Activated T-cell treated with anti-CD3 and anti-CD28 coated beads, Interleukin-2, amount 50 U/mL, for 48 hours (primary cell): ENCODE results near the gene ALG9.

Experiments
- DNase-seq, 2 experiments: peaks; one replicate each; pipeline ENCODE4 v3.0.0-alpha.2; 2020

The ALG9 gene

DNA sequence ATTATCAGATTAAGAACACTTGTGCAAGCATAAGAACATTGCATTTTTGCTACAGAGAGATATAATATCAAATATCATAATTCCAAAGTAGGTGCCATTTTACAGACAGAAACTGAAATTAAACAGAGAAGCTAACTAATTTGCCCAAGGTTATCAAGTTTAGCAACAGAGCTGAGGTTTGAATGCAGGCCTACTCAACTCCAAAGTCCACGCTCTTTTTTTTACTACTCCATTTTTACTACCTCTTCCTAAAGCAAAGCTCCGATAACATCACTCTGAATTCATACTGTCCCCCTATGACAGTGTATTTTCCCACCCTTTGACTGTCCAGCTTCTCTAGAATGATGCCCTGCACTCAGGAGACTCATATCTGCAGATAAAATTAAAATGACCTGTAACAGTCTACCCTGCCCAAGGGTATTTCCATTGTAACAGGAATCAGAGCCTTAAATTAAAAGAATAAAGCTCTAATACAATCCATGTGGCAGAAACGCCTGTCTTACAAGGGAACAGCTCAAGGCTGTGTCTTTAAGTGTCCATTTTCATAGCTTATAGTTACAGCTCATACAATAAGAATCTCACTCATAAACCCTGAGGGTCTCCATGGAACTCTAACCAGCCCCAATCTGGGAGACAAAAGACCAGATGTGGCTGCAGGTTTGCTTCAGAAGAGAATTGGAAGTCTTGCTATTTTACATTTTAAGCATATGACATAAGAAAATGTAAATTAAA, 36.8 kb downstream of the ALG9 start:
- DNase-seq: no peak

DNA sequence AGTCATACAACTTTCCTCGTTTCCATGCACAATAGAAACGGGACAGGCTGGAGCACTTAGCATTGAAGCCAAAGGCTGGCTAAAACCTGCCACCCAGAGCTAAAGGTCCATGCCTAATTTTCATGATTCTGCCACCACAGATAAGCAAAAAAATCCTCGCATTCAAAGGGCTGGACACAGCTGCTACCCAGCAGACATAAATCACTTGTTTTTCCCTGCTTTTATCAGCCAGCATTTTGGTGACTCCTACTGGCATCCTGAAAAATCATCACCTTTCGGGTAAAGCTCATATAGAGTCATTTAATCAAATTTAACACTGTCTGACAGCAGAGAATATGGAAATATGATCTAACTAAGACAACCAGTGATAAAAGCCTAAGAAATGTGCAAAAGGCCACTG, 37.9 kb downstream of the ALG9 start:
- DNase-seq: no peak

GRCh38 chr11:111829185-111829968, 42.0 kb downstream of the ALG9 start:
- no peak for DNase-seq

DNA sequence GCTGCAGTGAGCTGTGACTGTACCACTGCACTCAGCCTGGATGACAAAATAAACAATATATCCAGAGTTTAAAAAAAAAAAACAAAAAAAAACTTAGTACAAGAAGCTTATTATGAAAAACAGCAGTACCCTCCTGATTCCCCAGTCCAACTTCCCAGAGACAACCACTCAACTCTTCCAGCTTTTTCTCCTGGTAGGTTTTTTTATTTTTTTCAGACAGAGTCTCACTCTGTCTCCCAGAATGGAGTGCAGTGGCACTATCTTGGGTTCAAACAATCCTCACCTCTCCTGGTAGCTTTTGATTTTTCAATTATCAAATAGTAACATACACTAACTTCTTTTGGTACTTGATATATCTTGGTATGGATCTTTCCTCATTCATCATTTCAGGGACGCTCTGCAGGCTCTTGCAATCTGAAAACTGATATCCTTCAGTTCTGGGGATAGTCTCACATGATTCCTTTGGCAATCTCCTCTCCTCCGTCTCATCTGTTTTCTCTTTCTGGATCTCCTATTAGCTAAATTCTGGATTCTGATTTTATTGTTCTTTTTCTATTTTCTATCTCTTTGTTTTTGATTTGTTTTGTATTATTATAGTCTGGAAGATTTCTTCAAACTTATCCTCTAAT, 44.9 kb downstream of the ALG9 start:
- no peak for DNase-seq

DNA sequence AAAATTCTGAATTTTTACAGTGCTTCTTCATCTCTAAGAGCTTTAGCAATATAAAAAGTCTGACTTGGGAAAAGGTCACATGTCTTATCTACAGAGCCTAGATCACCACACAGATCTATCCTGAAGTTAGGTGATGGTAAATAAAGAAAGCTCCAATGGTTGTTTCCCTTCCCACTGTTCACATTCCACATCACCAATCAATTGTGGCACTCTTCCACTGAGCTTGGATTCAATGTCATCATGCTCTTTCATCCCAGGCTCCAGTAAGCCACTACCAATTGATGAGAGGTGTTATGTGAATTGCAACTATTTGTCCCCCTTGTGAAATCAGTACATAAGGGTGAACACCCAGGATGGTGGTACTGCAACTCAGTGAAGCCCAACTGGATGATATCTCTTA, 47.8 kb downstream of the ALG9 start:
- DNase-seq: no peak

- DNase-seq: no peak
These were observed 48.2 kb downstream of the ALG9 start for GRCh38 chr11:111823131-111823530.

GRCh38 chr11:111819829-111820237, 51.5 kb downstream of the ALG9 start:
- no peak for DNase-seq

DNA sequence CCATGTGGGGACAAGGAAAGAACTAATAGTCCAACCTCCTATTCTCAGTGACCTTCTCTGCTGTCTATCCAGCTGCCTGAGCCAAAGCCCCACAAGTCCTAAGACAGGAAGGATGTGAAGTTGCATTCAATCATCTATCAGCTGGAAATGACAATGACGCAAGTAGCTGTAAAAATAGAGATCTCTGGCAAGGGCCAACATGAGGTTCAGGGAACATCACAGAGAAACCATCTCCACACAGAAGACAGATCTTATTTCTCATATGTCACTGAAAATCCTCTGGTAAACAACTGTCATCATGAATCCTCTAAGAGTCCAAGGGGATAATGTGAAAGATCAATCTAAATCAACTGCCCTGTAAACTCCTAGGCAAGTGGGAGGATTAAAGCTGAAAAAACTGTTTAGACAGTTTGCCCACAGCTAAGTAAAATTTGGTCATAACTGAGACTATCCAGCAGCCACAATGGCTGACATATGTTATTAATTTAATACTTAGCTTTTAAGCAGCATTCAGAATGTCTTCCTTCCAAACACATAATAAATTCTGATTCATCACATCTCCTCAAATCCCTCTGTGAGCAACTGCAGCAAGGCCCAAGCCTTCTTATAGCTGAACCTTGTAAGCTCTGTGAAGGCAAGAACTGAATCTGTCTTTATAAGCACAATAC, 52.1 kb downstream of the ALG9 start:
- no peak for DNase-seq

- no peak for DNase-seq
These were observed 55.9 kb downstream of the ALG9 start for GRCh38 chr11:111815489-111815888.

DNA sequence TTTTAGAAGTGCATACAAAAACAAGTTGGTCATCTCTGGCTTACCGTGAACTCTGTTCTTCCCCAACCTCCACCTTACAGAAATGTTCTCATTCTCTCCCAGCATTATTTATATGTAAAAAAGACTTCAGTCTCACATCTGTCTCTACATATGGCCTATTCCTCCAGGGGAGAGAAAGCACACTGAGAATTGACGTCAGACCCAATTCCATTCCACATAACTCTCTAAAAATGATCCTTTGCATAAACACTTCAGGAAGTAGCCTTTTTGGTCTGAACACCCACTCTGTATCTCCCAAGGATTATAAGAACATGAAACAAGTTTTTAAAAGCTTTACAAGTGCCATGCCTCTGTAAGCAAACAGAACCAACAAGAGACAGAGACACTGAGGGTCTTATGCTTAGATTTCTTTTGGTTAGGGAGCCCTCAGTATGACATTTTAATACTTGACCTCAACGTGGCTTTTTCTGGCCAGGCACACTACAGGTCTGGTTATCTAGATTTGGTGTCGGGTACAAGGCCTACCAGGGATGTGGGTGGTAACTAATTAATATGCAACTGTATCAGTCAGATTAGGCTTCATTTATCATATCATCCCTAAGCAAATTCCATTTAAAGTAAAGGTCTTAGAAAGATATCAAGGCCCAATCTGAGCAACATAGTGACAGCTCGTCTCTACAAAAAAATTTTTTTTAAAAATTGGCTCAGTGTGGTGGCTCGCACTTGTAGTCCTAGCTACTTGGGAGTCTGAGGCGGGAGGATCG, 56.6 kb downstream of the ALG9 start:
- no peak for DNase-seq

DNA sequence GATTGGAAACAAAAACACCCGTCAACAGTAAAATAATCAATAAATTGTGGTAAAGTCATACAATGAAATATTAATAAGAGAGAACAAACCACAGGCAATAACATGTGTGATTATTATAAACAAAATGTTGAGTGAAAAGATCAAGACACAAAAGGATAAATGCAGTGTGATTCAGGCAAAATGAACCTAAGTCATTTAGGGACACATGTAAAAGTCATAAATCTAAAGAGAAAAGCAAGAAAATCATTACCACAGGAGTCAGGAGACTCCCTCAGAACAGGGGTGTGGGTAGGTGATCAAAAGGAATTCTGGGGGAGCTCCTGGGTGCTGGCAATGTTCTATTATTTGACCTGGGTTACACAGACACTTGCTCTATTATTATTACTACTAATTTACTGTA, 57.3 kb downstream of the ALG9 start:
- DNase-seq: no peak

GRCh38 chr11:111812211-111812610, 59.2 kb downstream of the ALG9 start:
- DNase-seq: no peak

DNA sequence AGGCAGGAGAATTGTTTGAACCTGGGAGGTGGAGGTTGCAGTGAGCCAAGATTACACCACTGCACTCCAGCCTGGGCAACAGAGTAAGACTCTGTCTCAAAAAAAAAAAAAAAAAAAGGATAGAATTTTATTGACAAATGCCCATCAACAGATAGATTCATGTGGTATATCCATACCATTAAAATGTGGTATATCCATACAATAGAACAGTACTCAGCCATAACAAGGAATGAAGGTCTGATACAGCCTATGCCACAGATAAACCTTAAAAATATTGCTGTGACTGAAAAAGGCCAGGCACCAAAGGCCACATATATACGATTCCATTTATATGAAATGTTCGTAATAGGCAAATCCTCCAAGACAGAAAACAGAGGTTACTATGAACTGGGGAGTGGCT, 59.9 kb downstream of the ALG9 start:
- DNase-seq: no peak

GRCh38 chr11:111808834-111809233, 62.5 kb downstream of the ALG9 start:
- DNase-seq: no peak

DNA sequence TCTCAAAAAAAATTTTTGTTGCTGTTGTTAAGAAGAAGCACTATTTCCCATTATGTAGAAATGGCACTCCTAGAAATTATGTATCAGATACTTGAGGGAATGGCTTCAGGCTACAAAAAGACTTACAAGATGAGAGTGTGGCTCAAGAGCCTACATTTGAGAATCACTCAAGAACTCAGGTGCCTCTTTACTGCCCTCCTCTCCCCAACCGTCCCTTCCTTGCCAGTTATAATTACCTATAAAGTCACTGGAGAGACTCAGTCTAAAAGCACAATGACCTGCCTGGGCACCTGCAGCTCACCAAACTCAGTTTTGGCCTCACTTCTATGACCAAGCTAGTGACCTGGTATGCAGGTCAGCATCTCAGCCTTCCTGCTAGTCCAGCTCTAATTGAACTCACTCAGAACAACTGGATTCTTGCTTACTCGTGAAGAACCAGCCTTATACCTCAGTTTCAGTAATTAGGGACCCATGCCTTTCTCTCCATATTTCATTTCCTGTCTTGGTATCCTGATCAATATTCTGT, 63.3 kb downstream of the ALG9 start:
- no peak for DNase-seq

GRCh38 chr11:111807076-111807475, 64.3 kb downstream of the ALG9 start:
- DNase-seq: no peak

DNA sequence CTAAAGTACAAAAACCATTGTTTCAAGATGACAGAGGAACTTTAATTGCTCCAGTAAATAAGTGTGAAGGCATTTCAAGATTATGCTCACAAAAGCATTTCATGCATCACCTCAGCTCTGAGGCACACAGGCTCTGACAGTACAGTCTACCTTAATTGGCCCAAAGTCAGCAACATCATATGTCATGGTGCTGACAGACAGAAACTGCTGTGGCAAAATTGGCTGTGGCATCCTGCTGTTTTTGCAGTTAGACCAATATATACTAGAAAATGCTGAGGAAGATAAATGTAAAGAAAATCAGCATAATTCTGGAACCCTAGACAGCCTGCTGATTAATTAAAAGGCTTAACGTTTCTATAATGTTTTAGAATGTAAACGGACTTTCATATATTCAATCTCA, 70.2 kb downstream of the ALG9 start:
- DNase-seq: no peak

GRCh38 chr11:111798279-111798678, 73.1 kb downstream of the ALG9 start:
- DNase-seq: no peak

GRCh38 chr11:111797145-111797581, 74.2 kb downstream of the ALG9 start:
- DNase-seq: no peak

DNA sequence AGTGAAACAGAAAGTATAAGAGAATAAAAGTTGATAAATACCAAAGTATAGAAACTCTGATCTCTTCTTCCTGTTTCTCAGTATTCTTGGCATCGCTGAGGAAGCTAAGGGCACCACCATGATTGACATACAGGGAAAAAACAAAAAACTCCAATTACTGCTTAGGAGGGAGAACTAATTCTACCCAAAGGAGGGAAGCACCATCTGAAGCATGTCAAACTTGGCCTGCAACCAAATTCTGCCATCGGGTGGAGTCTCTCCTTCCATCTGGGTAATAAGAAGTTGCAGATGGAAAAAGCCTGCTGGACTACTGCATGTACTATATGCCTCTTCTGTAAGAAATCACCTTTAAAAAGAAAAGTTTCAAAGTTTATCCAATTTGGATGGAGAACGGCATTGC, 74.7 kb downstream of the ALG9 start:
- DNase-seq: no peak

DNA sequence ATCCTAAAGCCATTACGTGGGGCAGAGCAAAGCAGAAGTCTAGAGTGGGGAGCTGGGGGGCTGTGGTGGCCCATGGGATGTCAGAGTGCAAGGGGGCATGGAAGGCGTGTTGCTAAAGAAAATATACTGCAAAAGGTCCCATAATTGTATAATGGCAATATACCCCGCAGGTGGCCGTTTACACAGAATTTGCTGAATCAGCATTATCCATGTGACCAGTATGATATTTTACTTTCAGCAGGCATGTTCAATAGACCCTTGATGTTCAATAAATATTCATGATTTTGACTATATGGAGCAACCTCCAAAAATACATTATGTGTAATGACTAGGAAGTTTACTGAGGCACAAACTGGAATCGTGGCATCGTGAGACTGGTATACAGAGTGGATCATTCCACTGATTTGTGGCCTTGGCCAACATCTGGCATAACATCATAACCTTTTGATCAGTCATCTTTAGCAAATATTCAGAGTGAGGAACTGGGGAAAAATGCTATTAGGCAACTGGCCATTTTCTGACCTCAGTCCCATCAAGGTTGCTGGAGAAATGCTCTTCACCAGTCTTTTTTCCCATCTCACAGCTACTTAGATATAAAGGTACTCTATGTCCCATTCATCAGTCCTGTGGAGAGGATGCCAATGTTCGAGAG, 75.9 kb downstream of the ALG9 start:
- no peak for DNase-seq

DNA sequence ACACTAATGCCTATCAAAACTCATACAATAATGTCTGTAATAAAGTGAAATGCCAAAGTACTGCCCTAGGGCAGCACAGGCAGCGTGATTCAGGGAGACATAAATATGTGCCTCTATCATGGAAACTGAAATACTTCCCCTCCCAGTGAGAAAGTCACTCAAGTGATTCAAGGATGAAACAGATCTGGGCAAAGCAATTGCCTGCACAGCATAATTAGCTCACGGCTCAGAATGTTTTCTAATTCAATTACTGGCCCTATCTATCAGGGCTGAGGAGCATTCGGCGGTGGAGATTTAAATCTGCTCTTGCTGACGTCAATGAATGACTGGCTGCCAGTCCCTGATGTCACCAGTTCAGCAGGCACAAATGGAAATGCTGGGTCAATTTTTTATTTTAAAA, 77.5 kb downstream of the ALG9 start:
- DNase-seq: no peak
